B cell (primary cell): ENCODE data around the gene PISD. TPM values are rescaled to one million over a fixed set of nuclear protein-coding genes. Genes with fewer than 3 reads are reported as not detected.

Experiments
- ATAC-seq: fragments of 200-7000 bp; cut with Tn5 transposase; one replicate; pipeline ENCODE4 v1.10.0; 2021; ENCODE audit warnings: low read depth, mild to moderate bottlenecking, moderate number of reproducible peaks, moderate library complexity
- CTCF ChIA-PET: fragments of 350-600 bp; sonication (Branson Sonifier 250); formaldehyde crosslinking; loops from one replicate; lab custom pipeline; 2021; ENCODE audit warnings: antibody characterized with exemption, inconsistent platforms; lab: Charles Lee
- POLR2A ChIA-PET: fragments of 350-600 bp; sonication (Branson Sonifier 250); formaldehyde crosslinking; loops from one replicate; lab custom pipeline; 2021; ENCODE audit warnings: antibody characterized with exemption; lab: Charles Lee
- DNase-seq: peaks from one replicate; pipeline ENCODE4 v3.0.0; 2013
- H2AFZ ChIP-seq: 2 replicates; pipeline ENCODE4 v1.6.1; 2012; ENCODE audit warnings: mild to moderate bottlenecking, low read depth, low read length; ENCODE audit not compliant: insufficient read depth, poor library complexity, severe bottlenecking
- H3K27ac ChIP-seq, 2 donors: 1 replicate in 1 of 2; 2 replicates in 1 of 2; pipeline ENCODE4 v1.5.1; 2012 to 2013; ENCODE audit warnings: low read length in 2 of 2, mild to moderate bottlenecking in 2 of 2, moderate library complexity in 1 of 2
- H3K27me3 ChIP-seq, 4 experiments: fragments of 200-600 bp in 1 of 4; sonication (generic) in 1 of 4; replicated peaks in 1 of 4; 1 replicate in 2 of 4; 2 replicates in 2 of 4; pipeline versions ENCODE4 v1.6.1 to v1.7.0; 2013 to 2016; ENCODE audit warnings: low read length in 3 of 4, mild to moderate bottlenecking in 2 of 4, mixed read lengths in 1 of 4, moderate library complexity in 1 of 4; ENCODE audit not compliant: insufficient read depth in 4 of 4, control insufficient read depth in 3 of 4; ENCODE audit errors: control extremely low read depth in 1 of 4
- H3K36me3 ChIP-seq, 2 experiments: replicated peaks in 1 of 2; 1 replicate in 1 of 2; 2 replicates in 1 of 2; pipeline versions ENCODE4 v1.6.1 to v1.7.1; 2013; ENCODE audit warnings: low read length in 1 of 2; ENCODE audit not compliant: insufficient read depth in 2 of 2, control insufficient read depth in 1 of 2; ENCODE audit errors: control extremely low read depth in 1 of 2, extremely low read depth in 1 of 2
- H3K4me1 ChIP-seq, 2 donors: fragments of 200-600 bp in 1 of 2; sonication (generic) in 1 of 2; 1 replicate in 1 of 2; 2 replicates in 1 of 2; pipeline versions ENCODE4 v1.5.1 to v1.6.1; 2013 to 2017; ENCODE audit warnings: low read length in 2 of 2; ENCODE audit not compliant: control insufficient read depth in 2 of 2, insufficient read depth in 2 of 2
- H3K4me2 ChIP-seq: replicated peaks from 2 replicates; pipeline ENCODE3; 2012; ENCODE audit warnings: mild to moderate bottlenecking, low read depth, low read length; ENCODE audit not compliant: poor library complexity, severe bottlenecking
- H3K4me3 ChIP-seq, 5 experiments: fragments of 200-600 bp in 1 of 5; sonication (generic) in 1 of 5; 1 replicate in 3 of 5; 2 replicates in 2 of 5; pipeline versions ENCODE4 v1.5.1 to v1.7.0; 2011 to 2016; ENCODE audit warnings: low read length in 4 of 5, mild to moderate bottlenecking in 4 of 5, low read depth in 2 of 5, control low read depth in 1 of 5, moderate library complexity in 1 of 5; ENCODE audit not compliant: insufficient read depth in 1 of 5; ENCODE audit errors: control extremely low read depth in 1 of 5, extremely low read depth in 1 of 5
- H3K79me2 ChIP-seq: fragments of 200-600 bp; sonication (generic); one replicate; pipeline ENCODE4 v1.6.0; 2016; ENCODE audit warnings: low read length; ENCODE audit not compliant: control insufficient read depth, insufficient read depth
- H3K9ac ChIP-seq: fragments of 200-600 bp; sonication (generic); 2 replicates; pipeline ENCODE4 v1.6.1; 2017; ENCODE audit warnings: mild to moderate bottlenecking, low read length, moderate library complexity
- H3K9me3 ChIP-seq, 3 donors: one replicate each; pipeline versions ENCODE4 v1.6.1 to v1.7.1; 2013; ENCODE audit warnings: low read length in 2 of 3; ENCODE audit not compliant: control insufficient read depth in 2 of 3, insufficient read depth in 1 of 3; ENCODE audit errors: control extremely low read depth in 1 of 3
- H4K20me1 ChIP-seq: 2 replicates; pipeline ENCODE4 v1.6.0; 2012; ENCODE audit warnings: mild to moderate bottlenecking, low read length; ENCODE audit not compliant: insufficient read depth, control insufficient read depth, poor library complexity, severe bottlenecking
- H3K27ac Mint-ChIP-seq: one replicate; pipeline ENCODE4 v1.8.0; 2021; ENCODE audit warnings: mixed read lengths
- H3K27me3 Mint-ChIP-seq: one replicate; pipeline ENCODE4 v1.8.0; 2021; ENCODE audit warnings: mixed read lengths
- H3K4me1 Mint-ChIP-seq: one replicate; pipeline ENCODE4 v1.8.0; 2021; ENCODE audit warnings: mixed read lengths
- H3K4me3 Mint-ChIP-seq: one replicate; pipeline ENCODE4 v1.8.0; 2021; ENCODE audit warnings: mixed read lengths
- H3K9me3 Mint-ChIP-seq: one replicate; pipeline ENCODE4 v1.8.0; 2022; ENCODE audit warnings: mixed read lengths; ENCODE audit not compliant: insufficient read depth
- EZH2 ChIP-seq: IDR thresholded peaks from 2 replicates; pipeline ENCODE4 v1.6.1; 2012; ENCODE audit warnings: borderline replicate concordance, low read depth, mild to moderate bottlenecking, moderate library complexity, low read length; ENCODE audit not compliant: insufficient read depth, poor library complexity, severe bottlenecking
- WGBS: methylation state at CpG from one replicate; pipeline ENCODE4 v1.1.5; 2013; ENCODE audit warnings: missing lambda C conversion rate; ENCODE audit not compliant: insufficient coverage; 5-methylcytosine and 5-hydroxymethylcytosine counted together
- intact Hi-C: fragments of 100-400 bp; cut with micrococcal nuclease; formaldehyde crosslinking; loops from one replicate; pipeline ENCODE4 v1.10.0; 2022
- polyA plus RNA-seq: library from polyadenylated mRNA; depleted of rRNA; stranded (reverse); fragments of >200 nt; gene quantifications from 2 replicates; pipeline ENCODE4 v1.2.3, GENCODE V29; 2012
- total RNA-seq, 2 donors: library from RNA; stranded (reverse); fragments of 120-200 nt in 1 of 2; gene quantifications; 1 replicate in 1 of 2; 2 replicates in 1 of 2; pipeline versions ENCODE4 v1.2.3 to v1.2.4, GENCODE V29; 2013 to 2022
- TF ChIP-seq, protein P1 (sequence below): fragments of 200-600 bp; IDR thresholded peaks from one replicate; pipeline ENCODE4 v1.8.0; 2022; ENCODE audit warnings: antibody characterized with exemption, mild to moderate bottlenecking

The PISD gene
- total and polyA plus RNA-seq, 2 donors (not counting 1 experiment from before 2014, with no cell fraction given) = 35.6 to 52.5 TPM

DNA sequence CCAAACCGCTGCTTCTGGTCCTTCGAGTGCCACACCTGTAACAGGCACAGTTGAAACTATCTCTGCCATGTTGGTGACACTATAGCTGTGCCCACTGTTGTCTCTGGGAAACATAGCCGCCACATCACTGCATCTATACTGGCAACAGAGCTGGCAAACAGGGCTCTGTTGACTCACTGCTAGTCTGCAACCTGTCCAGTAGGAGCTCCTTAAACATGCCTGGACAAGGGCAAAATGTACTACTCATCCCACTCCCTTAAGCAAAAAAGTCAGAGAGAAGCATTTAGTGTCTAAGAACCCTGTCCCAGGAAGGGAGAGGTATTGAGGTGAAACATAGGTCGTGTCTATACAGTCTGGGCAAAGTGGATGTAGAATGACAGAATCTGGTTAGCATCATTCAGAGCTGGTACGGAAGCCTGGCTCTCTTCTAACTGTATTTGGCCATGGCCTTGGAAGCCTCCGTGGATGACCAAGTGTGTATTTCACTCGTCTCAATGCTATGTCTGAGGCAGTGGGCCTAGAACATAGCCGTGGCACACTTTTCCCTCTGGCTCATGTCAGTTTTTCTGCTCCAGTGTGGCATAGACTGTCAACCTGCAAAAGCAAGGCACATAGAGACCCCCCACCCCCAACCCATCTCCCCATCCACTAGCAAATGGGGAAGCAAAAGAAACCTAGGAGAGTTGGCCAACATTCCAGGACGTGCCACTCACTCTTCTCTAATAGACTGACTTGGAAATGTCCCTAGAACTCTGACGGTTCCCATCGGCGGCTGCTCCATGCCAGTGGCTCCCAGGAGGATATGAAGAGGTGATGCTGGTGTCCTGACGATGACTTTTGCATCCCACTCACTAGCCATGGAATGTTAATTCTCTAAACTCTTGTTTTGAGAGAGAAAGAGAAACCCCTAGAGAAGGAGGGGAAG lies 21.4 kb upstream of the PISD start:
- Histone ChIP-seq H3K4me2 (no peak overlapping the region), H3K27ac (no peak overlapping the region), H4K20me1 (no peaks in the 10 kb centered on the region), H3K9me3 (no peaks in the 10 kb centered on the region), H2AFZ (no peak overlapping the region), H3K36me3 (peaks cover 4 to 43% of the 10 kb centered on the region in 2 experiments), H3K79me2 (no peaks in the 10 kb centered on the region), H3K4me3 (no peak overlapping the region), H3K4me1 (no peaks in the 10 kb centered on the region), H3K9ac (no peak overlapping the region), H3K27me3 (no peaks in the 10 kb centered on the region)
- no peak overlapping the region for H3K4me3 Mint-ChIP-seq
- ChIA-PET POLR2A (no interaction called here), CTCF (interaction anchor here (0.9 to 1.3 kb wide), 3 partner anchors 10 to 18 kb away, joined by 3 to 7 read pairs (median 5); no protein-coding TSS in a partner anchor)
- WGBS = 97% methylated on average over 8 of the region's 13 CpGs
- intact Hi-C loops = no loop called here
- no peaks in the 10 kb centered on the region for H3K9me3 Mint-ChIP-seq
- no peaks in the 10 kb centered on the region for H3K4me1 Mint-ChIP-seq
- no peak for TF ChIP-seq EZH2
- TF ChIP-seq, protein P1, sequence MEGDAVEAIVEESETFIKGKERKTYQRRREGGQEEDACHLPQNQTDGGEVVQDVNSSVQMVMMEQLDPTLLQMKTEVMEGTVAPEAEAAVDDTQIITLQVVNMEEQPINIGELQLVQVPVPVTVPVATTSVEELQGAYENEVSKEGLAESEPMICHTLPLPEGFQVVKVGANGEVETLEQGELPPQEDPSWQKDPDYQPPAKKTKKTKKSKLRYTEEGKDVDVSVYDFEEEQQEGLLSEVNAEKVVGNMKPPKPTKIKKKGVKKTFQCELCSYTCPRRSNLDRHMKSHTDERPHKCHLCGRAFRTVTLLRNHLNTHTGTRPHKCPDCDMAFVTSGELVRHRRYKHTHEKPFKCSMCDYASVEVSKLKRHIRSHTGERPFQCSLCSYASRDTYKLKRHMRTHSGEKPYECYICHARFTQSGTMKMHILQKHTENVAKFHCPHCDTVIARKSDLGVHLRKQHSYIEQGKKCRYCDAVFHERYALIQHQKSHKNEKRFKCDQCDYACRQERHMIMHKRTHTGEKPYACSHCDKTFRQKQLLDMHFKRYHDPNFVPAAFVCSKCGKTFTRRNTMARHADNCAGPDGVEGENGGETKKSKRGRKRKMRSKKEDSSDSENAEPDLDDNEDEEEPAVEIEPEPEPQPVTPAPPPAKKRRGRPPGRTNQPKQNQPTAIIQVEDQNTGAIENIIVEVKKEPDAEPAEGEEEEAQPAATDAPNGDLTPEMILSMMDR = no peak
- no peaks in the 10 kb centered on the region for H3K27me3 Mint-ChIP-seq
- ATAC-seq = no peak
- no peak for DNase-seq
- peak overlapping the region; percentile 37 for H3K27ac Mint-ChIP-seq

DNA sequence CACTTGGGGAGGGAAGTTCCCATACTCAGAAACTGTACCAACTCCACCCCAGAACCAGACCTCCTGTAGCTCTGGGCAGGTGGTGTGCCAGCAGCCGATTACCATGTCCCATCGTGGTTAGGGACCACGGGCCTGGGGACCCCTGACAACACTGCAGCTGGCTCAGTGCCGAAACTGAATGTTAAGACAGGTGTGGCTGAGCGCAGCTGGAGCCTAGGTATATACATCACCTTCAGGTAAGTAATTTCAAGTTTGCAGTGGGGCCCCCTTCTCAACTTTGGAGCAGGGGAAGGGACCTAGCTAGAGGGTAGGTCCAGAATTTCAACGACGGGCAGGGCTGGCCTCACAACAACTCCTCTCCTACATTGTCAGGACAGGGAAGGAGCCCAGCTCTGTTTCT lies 20.7 kb upstream of the PISD start:
- no peak overlapping the region for H3K27ac Mint-ChIP-seq
- ChIA-PET CTCF (interaction anchor here (0.9 to 1.3 kb wide), 3 partner anchors 11 to 17 kb away, joined by 3 to 7 read pairs (median 5); no protein-coding TSS in a partner anchor), POLR2A (no interaction called here)
- no peaks in the 10 kb centered on the region for H3K27me3 Mint-ChIP-seq
- H4K20me1 ChIP-seq = no peaks in the 10 kb centered on the region
- H3K79me2 ChIP-seq = no peaks in the 10 kb centered on the region
- no peak overlapping the region for H3K4me2 ChIP-seq
- H3K36me3 ChIP-seq = peaks cover 3 to 38% of the 10 kb centered on the region in 2 experiments
- H3K4me1 ChIP-seq = no peaks in the 10 kb centered on the region
- no peak for ATAC-seq
- no peak for TF ChIP-seq EZH2
- TF ChIP-seq, protein P1 = no peak
- no peak overlapping the region for H3K27ac ChIP-seq
- no peak overlapping the region for H3K9ac ChIP-seq
- H2AFZ ChIP-seq = no peak overlapping the region
- no peaks in the 10 kb centered on the region for H3K9me3 Mint-ChIP-seq
- no peaks in the 10 kb centered on the region for H3K9me3 ChIP-seq
- DNase-seq = no peak
- no peak overlapping the region for H3K4me3 Mint-ChIP-seq
- peaks cover 3% of the 10 kb centered on the region for H3K4me1 Mint-ChIP-seq
- WGBS = 84% methylated on average over 5 of the region's 7 CpGs
- intact Hi-C loops = no loop called here
- H3K27me3 ChIP-seq = no peaks in the 10 kb centered on the region
- H3K4me3 ChIP-seq = no peak overlapping the region
